ENCODE measurements around the gene PTPRD.

PTPRD gene

GRCh38 chr9:8384091-8384490 is 2228.7 kb downstream of the PTPRD start:
- no peak for TF ChIP-seq CTCF (IDR thresholded peaks at IDR 0.05; ENCODE audit: control extremely low read depth, extremely low read depth, low read depth, missing control alignments)
- no peak for DNase-seq (ENCODE audit: extremely low spot score)
- ChIA-PET POLR2A (no interaction called here), CTCF (no interaction called here)

GRCh38 chr9:8382777-8383527 is 2229.8 kb downstream of the PTPRD start:
- DNase-seq (ENCODE audit: extremely low spot score) = no peak
- CTCF ChIA-PET = no interaction called here
- POLR2A ChIA-PET = no interaction called here
- TF ChIP-seq CTCF (IDR thresholded peaks at IDR 0.05; ENCODE audit: control extremely low read depth, extremely low read depth, low read depth, missing control alignments) = no peak

GRCh38 chr9:8382266-8382665 is 2230.5 kb downstream of the PTPRD start:
- TF ChIP-seq CTCF (IDR thresholded peaks at IDR 0.05; ENCODE audit: control extremely low read depth, extremely low read depth, low read depth, missing control alignments) = no peak
- ChIA-PET CTCF (no interaction called here), POLR2A (interaction anchor here (0.5 kb wide), 1 partner anchor 167 kb away, joined by 3 read pairs; no protein-coding TSS in a partner anchor)
- DNase-seq (ENCODE audit: extremely low spot score) = no peak

- no peak for TF ChIP-seq CTCF (IDR thresholded peaks at IDR 0.05; ENCODE audit: control extremely low read depth, extremely low read depth, low read depth, missing control alignments)
- ChIA-PET CTCF (no interaction called here), POLR2A (interaction anchor here (0.5 kb wide), 1 partner anchor 167 kb away, joined by 3 read pairs; no protein-coding TSS in a partner anchor)
- DNase-seq (ENCODE audit: extremely low spot score) = no peak
Measured at GRCh38 chr9:8381601-8382000, 2231.2 kb downstream of the PTPRD start.

- ChIA-PET CTCF (interaction anchor here (1.0 kb wide), 1 partner anchor 11 kb away, joined by 3 read pairs; no protein-coding TSS in a partner anchor), POLR2A (no interaction called here)
- TF ChIP-seq CTCF (IDR thresholded peaks at IDR 0.05; ENCODE audit: control extremely low read depth, extremely low read depth, low read depth, missing control alignments) = no peak
- no peak for DNase-seq (ENCODE audit: extremely low spot score)
Measured at GRCh38 chr9:8374471-8374870, 2238.3 kb downstream of the PTPRD start.

- no peak for DNase-seq (ENCODE audit: extremely low spot score)
- no peak for TF ChIP-seq CTCF (IDR thresholded peaks at IDR 0.05; ENCODE audit: control extremely low read depth, extremely low read depth, low read depth, missing control alignments)
- POLR2A ChIA-PET = no interaction called here
- CTCF ChIA-PET = interaction anchor here (1.2 to 1.6 kb wide), 3 partner anchors 10 to 65 kb away, joined by 3 to 8 read pairs (median 3); no protein-coding TSS in a partner anchor
Measured at GRCh38 chr9:8371686-8372085, 2241.1 kb downstream of the PTPRD start.
